ENCODE data around the gene COL24A1. TPM values are rescaled to one million over a fixed set of nuclear protein-coding genes. Genes with fewer than 3 reads are reported as not detected.
A peak's percentile ranks its signal among the peaks of the same experiment; 100 is the strongest.

The COL24A1 gene
- total RNA-seq, 1 experiment from 2014 or later, result 0.15 TPM

DNA sequence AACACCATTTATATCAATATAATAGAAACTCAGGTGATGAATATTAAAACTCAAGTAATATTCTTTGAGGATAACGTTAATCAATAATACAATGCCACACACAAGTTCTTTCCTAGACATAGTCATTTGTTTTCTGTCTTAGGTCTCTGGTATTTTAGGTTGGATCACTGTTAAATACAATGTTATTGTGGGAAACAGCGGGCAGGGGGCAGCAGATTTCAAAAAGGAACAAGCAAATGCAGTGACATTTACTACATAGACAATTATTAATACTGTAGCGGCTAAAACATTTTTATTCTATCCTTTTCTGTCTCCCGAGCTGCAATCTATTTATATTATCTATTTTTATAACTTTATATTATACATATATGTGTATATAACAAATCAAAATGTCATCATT, 261.9 kb downstream of the COL24A1 start:
- Histone ChIP-seq H3K27me3 (replicated peaks; ENCODE audit: insufficient read depth, low read depth, low read length, poor library complexity) (no peaks in the 10 kb centered on the region), H3K27ac (ENCODE audit: low read depth, low read length, poor library complexity, severe bottlenecking) (no peak overlapping the region), H3K4me3 (ENCODE audit: low read depth, low read length, poor library complexity, severe bottlenecking) (no peak overlapping the region), H3K36me3 (ENCODE audit: insufficient read depth, low read length, poor library complexity, severe bottlenecking) (no peaks in the 10 kb centered on the region), H3K4me1 (ENCODE audit: insufficient read depth, low read length, poor library complexity, severe bottlenecking) (no peaks in the 10 kb centered on the region), H3K9me3 (ENCODE audit: low read depth, low read length, poor library complexity, severe bottlenecking) (no peaks in the 10 kb centered on the region)
- POLR2A ChIA-PET (ENCODE audit: low non-redundant PET), result no interaction called here
- DNase-seq (ENCODE audit: low spot score), result peak; percentile 54
- CTCF ChIA-PET, result interaction anchor here (0.6 kb wide), 1 partner anchor 9 kb away, joined by 3 read pairs; no protein-coding TSS in a partner anchor
- no TSS peak for BruUV-seq (replicated peaks)
- no peak for TF ChIP-seq EZH2 (IDR thresholded peaks at IDR 0.05; ENCODE audit: borderline replicate concordance, low read depth, low read length, poor library complexity, severe bottlenecking)
- TF ChIP-seq, protein P1, sequence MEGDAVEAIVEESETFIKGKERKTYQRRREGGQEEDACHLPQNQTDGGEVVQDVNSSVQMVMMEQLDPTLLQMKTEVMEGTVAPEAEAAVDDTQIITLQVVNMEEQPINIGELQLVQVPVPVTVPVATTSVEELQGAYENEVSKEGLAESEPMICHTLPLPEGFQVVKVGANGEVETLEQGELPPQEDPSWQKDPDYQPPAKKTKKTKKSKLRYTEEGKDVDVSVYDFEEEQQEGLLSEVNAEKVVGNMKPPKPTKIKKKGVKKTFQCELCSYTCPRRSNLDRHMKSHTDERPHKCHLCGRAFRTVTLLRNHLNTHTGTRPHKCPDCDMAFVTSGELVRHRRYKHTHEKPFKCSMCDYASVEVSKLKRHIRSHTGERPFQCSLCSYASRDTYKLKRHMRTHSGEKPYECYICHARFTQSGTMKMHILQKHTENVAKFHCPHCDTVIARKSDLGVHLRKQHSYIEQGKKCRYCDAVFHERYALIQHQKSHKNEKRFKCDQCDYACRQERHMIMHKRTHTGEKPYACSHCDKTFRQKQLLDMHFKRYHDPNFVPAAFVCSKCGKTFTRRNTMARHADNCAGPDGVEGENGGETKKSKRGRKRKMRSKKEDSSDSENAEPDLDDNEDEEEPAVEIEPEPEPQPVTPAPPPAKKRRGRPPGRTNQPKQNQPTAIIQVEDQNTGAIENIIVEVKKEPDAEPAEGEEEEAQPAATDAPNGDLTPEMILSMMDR (conservative IDR thresholded peaks at IDR 0.05; ENCODE audit: low read depth, low read length), result peak; percentile 69
- intact Hi-C loops (cut with micrococcal nuclease; ENCODE audit: unreplicated experiment), result loop anchor here (5.0 kb wide), 2 partner anchors 123 to 463 kb away; no protein-coding TSS in a partner anchor

DNA sequence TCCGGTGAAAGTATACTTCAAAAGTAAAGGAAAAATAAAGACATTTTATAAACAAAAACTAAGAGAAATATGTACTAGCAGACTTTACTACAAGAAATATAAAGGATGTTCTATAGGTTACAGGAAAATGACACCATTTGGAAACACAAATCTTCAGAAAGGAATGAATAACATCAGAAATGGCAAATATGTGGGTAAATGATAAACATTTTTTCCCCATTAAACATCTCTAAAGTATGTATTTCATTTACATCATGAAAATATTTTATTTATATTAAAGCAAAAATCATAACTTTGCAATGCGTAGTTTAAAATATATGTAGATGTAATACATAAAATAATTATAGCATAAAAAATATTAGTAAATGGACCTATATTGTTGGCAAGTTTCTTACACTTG, 264.2 kb downstream of the COL24A1 start:
- H3K4me3 ChIP-seq (ENCODE audit: low read depth, low read length, poor library complexity, severe bottlenecking), result no peak overlapping the region
- no peak for DNase-seq (ENCODE audit: low spot score)
- no peak overlapping the region for H3K27ac ChIP-seq (ENCODE audit: low read depth, low read length, poor library complexity, severe bottlenecking)
- no peaks in the 10 kb centered on the region for H3K9me3 ChIP-seq (ENCODE audit: low read depth, low read length, poor library complexity, severe bottlenecking)
- no peak for TF ChIP-seq EZH2 (IDR thresholded peaks at IDR 0.05; ENCODE audit: borderline replicate concordance, low read depth, low read length, poor library complexity, severe bottlenecking)
- TF ChIP-seq, protein P1 (conservative IDR thresholded peaks at IDR 0.05; ENCODE audit: low read depth, low read length), result no peak
- H3K4me1 ChIP-seq (ENCODE audit: insufficient read depth, low read length, poor library complexity, severe bottlenecking), result no peaks in the 10 kb centered on the region
- no TSS peak for BruUV-seq (replicated peaks)
- H3K27me3 ChIP-seq (replicated peaks; ENCODE audit: insufficient read depth, low read depth, low read length, poor library complexity), result no peaks in the 10 kb centered on the region
- POLR2A ChIA-PET (ENCODE audit: low non-redundant PET), result no interaction called here
- H3K36me3 ChIP-seq (ENCODE audit: insufficient read depth, low read length, poor library complexity, severe bottlenecking), result no peaks in the 10 kb centered on the region
- intact Hi-C loops (cut with micrococcal nuclease; ENCODE audit: unreplicated experiment), result loop anchor here (5.0 kb wide), 2 partner anchors 125 to 465 kb away; no protein-coding TSS in a partner anchor
- CTCF ChIA-PET, result no interaction called here

DNA sequence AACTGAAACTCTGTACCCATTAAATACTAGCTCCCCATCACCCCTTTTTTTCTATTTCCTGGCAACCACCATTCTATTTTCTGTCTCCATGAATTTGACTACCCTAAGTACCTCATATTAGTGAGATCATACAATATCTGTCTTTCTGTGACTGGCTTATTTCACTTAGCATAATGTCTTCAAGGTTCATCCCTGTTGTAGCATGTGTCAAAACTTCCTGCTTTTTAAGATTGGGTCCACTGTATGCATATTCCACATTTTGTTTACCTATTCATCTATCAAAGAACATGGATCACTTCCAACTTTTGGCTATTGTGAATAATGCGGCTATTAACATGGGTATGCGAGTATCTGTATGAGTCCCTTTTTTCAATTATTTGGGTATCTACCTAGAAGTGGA, 266.7 kb downstream of the COL24A1 start:
- intact Hi-C loops (cut with micrococcal nuclease; ENCODE audit: unreplicated experiment), result loop anchor here (5.0 to 10.0 kb wide), 3 partner anchors 127 to 467 kb away; partner anchors contain the start of gene ZNHIT6
- POLR2A ChIA-PET (ENCODE audit: low non-redundant PET), result no interaction called here

More for the DNA sequence above, 266.7 kb downstream of the COL24A1 start:
- TF ChIP-seq, protein P1 (conservative IDR thresholded peaks at IDR 0.05; ENCODE audit: low read depth, low read length), result no peak
- TF ChIP-seq EZH2 (IDR thresholded peaks at IDR 0.05; ENCODE audit: borderline replicate concordance, low read depth, low read length, poor library complexity, severe bottlenecking), result no peak
- H3K4me1 ChIP-seq (ENCODE audit: insufficient read depth, low read length, poor library complexity, severe bottlenecking), result no peaks in the 10 kb centered on the region
- H3K27ac ChIP-seq (ENCODE audit: low read depth, low read length, poor library complexity, severe bottlenecking), result no peak overlapping the region
- no TSS peak for BruUV-seq (replicated peaks)
- DNase-seq (ENCODE audit: low spot score), result no peak
- H3K36me3 ChIP-seq (ENCODE audit: insufficient read depth, low read length, poor library complexity, severe bottlenecking), result no peaks in the 10 kb centered on the region
- no peak overlapping the region for H3K4me3 ChIP-seq (ENCODE audit: low read depth, low read length, poor library complexity, severe bottlenecking)
- H3K27me3 ChIP-seq (replicated peaks; ENCODE audit: insufficient read depth, low read depth, low read length, poor library complexity), result no peaks in the 10 kb centered on the region
- CTCF ChIA-PET, result no interaction called here
- no peaks in the 10 kb centered on the region for H3K9me3 ChIP-seq (ENCODE audit: low read depth, low read length, poor library complexity, severe bottlenecking)

All from A673 (cell line).